Liver (tissue), 3 donors: ENCODE measurements around the gene TSPAN31.

ENCODE experiments used
- FOXA2 ChIP-seq: IDR thresholded peaks from 2 replicates; pipeline ENCODE4 v1.6.1; 2016; ENCODE audit warnings: antibody characterized with exemption
- JUND ChIP-seq, 2 donors: IDR thresholded peaks; 2 replicates each; pipeline ENCODE4 v1.6.1; 2016; ENCODE audit warnings: antibody characterized with exemption in 2 of 2
- RXRA ChIP-seq, 2 donors: IDR thresholded peaks; 2 replicates each; pipeline ENCODE4 v1.6.1; 2017 to 2018; ENCODE audit warnings: antibody characterized with exemption in 2 of 2, mild to moderate bottlenecking in 1 of 2
- SP1 ChIP-seq: IDR thresholded peaks from 2 replicates; pipeline ENCODE4 v1.6.1; 2018; ENCODE audit warnings: antibody characterized with exemption, mild to moderate bottlenecking
- TF ChIP-seq, protein P1 (sequence below): fragments of 150-350 bp; IDR thresholded peaks from 2 replicates; pipeline ENCODE4 v1.5.1; 2017; ENCODE audit warnings: improper control_type of control experiment, low read depth, low read length; ENCODE audit not compliant: missing input control
- TF ChIP-seq, protein P2 (sequence below): IDR thresholded peaks from 2 replicates; pipeline ENCODE4 v1.6.1; 2016; ENCODE audit warnings: antibody characterized with exemption
- donor health status: healthy.
- donor health status: healthy.

DNA sequence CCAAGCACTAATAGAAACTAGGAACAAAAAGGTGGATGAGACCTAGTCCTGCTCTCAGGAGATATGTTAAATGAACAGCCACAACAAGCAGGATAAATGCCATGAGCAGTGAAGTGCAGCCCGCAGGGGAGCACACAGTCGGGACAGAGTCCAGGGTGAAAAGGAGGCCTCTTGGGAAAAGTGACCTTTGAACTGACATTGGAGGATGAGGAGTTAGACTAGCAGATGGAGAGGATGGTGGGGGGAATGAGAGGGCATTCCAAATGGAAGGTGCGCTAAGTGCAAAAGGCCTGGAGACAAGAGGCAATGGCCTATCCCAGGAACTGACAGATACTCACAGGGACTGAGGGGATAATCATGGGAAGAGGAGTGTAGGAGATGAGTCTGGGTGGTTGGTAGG lies 46.4 kb upstream of the TSPAN31 start:
- TF ChIP-seq, protein P1, sequence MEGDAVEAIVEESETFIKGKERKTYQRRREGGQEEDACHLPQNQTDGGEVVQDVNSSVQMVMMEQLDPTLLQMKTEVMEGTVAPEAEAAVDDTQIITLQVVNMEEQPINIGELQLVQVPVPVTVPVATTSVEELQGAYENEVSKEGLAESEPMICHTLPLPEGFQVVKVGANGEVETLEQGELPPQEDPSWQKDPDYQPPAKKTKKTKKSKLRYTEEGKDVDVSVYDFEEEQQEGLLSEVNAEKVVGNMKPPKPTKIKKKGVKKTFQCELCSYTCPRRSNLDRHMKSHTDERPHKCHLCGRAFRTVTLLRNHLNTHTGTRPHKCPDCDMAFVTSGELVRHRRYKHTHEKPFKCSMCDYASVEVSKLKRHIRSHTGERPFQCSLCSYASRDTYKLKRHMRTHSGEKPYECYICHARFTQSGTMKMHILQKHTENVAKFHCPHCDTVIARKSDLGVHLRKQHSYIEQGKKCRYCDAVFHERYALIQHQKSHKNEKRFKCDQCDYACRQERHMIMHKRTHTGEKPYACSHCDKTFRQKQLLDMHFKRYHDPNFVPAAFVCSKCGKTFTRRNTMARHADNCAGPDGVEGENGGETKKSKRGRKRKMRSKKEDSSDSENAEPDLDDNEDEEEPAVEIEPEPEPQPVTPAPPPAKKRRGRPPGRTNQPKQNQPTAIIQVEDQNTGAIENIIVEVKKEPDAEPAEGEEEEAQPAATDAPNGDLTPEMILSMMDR = no peak
- TF ChIP-seq, protein P2, sequence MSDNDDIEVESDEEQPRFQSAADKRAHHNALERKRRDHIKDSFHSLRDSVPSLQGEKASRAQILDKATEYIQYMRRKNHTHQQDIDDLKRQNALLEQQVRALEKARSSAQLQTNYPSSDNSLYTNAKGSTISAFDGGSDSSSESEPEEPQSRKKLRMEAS = no peak
- TF ChIP-seq FOXA2 (no peak), RXRA (IDR thresholded peaks at IDR 0.05) (no peak), SP1 (no peak), JUND (IDR thresholded peaks at IDR 0.05) (no peak)
